OCI-LY3 (cell line): ENCODE measurements around the gene SCLY.

Source experiments
- H2AFZ ChIP-seq: fragments of 200-600, 300-600 bp; shearing (Covaris generic); 2 replicates; pipeline ENCODE4 v1.6.0; 2014; ENCODE audit warnings: antibody characterized with exemption, low read depth, low read length
- H3K27ac ChIP-seq: fragments of 200-600, 300-600 bp; sonication (generic); 2 replicates; pipeline ENCODE4 v1.5.1; 2014; ENCODE audit warnings: mild to moderate bottlenecking, low read length, moderate library complexity, mixed read lengths
- H3K27me3 ChIP-seq: fragments of 200-600, 300-600 bp; sonication (generic); 2 replicates; pipeline ENCODE4 v1.6.1; 2014; ENCODE audit warnings: low read depth, low read length, mixed read lengths
- H3K36me3 ChIP-seq: fragments of 200-600, 300-600 bp; sonication (generic); replicated peaks from 2 replicates; pipeline ENCODE3; 2014; ENCODE audit warnings: low read depth, low read length, mixed read lengths
- H3K4me1 ChIP-seq: fragments of 300-600, 200-600 bp; sonication (generic); 2 replicates; pipeline ENCODE4 v1.6.1; 2014; ENCODE audit warnings: low read length, mixed read lengths
- H3K4me2 ChIP-seq: fragments of 200-600, 300-600 bp; sonication (generic); 2 replicates; pipeline ENCODE4 v1.6.1; 2014; ENCODE audit warnings: low read length, mixed read lengths
- H3K4me3 ChIP-seq: fragments of 300-600, 200-600 bp; sonication (generic); 2 replicates; pipeline ENCODE4 v1.5.1; 2014; ENCODE audit warnings: antibody characterized with exemption, mild to moderate bottlenecking, low read length, moderate library complexity
- H3K79me2 ChIP-seq: fragments of 300-600, 200-600 bp; shearing (Covaris generic); 2 replicates; pipeline ENCODE4 v1.6.1; 2014; ENCODE audit warnings: mild to moderate bottlenecking, low read length, mixed read lengths
- H3K9ac ChIP-seq: fragments of 300-600, 200-600 bp; shearing (Covaris generic); 2 replicates; pipeline ENCODE4 v1.6.0; 2014; ENCODE audit warnings: mild to moderate bottlenecking, low read length, moderate library complexity
- H3K9me3 ChIP-seq: fragments of 200-600, 300-600 bp; shearing (Covaris generic); 2 replicates; pipeline ENCODE4 v1.6.1; 2014; ENCODE audit warnings: low read length, mixed read lengths; ENCODE audit not compliant: insufficient read depth
- H4K20me1 ChIP-seq: fragments of 200-600, 300-600 bp; sonication (generic); 2 replicates; pipeline ENCODE4 v1.6.1; 2016; ENCODE audit warnings: low read length, mixed read lengths; ENCODE audit not compliant: insufficient read depth
- EZH2phosphoT487 ChIP-seq: fragments of 200-600 bp; shearing (Covaris generic); IDR thresholded peaks from 2 replicates; pipeline ENCODE4 v1.6.1; 2018; ENCODE audit warnings: antibody characterized with exemption, mixed run types, low read depth
- TF ChIP-seq, protein P1 (sequence below): fragments of 200-600, 300-600 bp; sonication (generic); IDR thresholded peaks from 2 replicates; pipeline ENCODE4 v1.5.1; 2014; ENCODE audit warnings: antibody characterized with exemption, low read length, low read depth

SCLY gene

DNA sequence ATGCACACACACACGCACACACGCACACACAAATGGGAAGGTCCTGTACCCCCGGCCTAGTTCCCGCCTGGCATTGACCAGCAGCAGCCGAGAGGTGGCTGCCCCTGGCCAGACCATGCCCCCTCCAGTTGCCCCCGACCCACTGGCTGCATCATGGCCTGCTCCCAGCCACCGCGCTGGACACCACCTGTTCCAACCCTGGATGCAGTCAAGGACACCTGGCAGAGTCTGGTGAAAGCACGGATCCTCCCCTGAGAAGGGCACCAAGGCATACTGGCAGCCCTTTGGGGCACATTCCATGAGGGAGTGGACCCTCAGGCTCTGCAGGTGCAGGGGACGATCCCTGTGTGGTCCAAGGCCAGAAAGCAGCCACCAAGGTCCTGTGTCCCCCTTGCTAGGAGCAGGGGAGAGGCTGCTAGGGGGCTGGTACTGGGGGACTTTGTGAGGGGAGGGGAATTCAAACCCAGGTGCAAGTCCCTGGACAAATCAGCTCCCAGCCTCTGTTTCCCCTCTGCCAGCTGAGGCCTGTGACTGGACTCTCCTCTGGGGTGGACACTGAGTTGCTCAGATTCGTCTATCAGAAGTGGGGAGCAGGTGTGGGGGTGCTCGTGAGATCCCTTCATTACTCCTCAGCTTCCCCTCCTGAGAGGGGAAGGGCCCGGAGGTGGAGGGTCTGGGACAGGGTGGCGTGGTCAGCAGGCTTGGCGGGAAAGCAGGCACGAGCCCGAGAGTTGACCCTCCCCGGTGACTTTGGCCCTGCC lies 42.8 kb downstream of the SCLY start:
- H2AFZ ChIP-seq, result no peak overlapping the region
- no peak overlapping the region for H3K27ac ChIP-seq
- no peaks in the 10 kb centered on the region for H4K20me1 ChIP-seq
- H3K36me3 ChIP-seq, result no peaks in the 10 kb centered on the region
- no peak overlapping the region for H3K4me2 ChIP-seq
- no peak for TF ChIP-seq EZH2phosphoT487
- TF ChIP-seq, protein P1, sequence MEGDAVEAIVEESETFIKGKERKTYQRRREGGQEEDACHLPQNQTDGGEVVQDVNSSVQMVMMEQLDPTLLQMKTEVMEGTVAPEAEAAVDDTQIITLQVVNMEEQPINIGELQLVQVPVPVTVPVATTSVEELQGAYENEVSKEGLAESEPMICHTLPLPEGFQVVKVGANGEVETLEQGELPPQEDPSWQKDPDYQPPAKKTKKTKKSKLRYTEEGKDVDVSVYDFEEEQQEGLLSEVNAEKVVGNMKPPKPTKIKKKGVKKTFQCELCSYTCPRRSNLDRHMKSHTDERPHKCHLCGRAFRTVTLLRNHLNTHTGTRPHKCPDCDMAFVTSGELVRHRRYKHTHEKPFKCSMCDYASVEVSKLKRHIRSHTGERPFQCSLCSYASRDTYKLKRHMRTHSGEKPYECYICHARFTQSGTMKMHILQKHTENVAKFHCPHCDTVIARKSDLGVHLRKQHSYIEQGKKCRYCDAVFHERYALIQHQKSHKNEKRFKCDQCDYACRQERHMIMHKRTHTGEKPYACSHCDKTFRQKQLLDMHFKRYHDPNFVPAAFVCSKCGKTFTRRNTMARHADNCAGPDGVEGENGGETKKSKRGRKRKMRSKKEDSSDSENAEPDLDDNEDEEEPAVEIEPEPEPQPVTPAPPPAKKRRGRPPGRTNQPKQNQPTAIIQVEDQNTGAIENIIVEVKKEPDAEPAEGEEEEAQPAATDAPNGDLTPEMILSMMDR, result no peak
- H3K9ac ChIP-seq, result no peak overlapping the region
- H3K79me2 ChIP-seq, result no peaks in the 10 kb centered on the region
- H3K4me3 ChIP-seq, result no peak overlapping the region
- H3K27me3 ChIP-seq, result no peaks in the 10 kb centered on the region
- H3K4me1 ChIP-seq, result peaks cover 33% of the 10 kb centered on the region
- no peaks in the 10 kb centered on the region for H3K9me3 ChIP-seq

DNA sequence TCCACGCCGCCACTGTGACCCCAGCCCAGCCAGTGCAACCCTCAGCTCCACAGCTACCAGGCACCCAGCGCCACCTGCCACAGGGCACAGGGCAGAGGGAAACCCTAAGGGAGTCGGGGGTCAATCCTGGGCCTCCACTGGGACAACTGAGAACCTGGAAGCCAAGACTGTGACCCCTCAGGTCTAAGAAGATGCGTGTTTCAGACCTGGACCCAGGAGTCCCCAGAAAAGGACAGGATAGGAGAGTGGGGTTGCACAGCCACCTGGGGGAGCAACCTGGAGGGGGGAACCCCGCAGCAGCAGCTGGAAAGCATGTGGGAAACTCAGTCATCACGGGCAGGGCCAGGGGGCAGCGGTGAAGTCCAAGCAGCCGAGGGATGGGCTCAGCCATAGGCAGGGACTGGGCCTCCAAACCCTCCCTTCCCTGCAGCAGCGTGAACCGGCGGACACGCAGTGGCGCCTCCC lies 43.5 kb downstream of the SCLY start:
- TF ChIP-seq, protein P1, result no peak
- TF ChIP-seq EZH2phosphoT487, result no peak
- Histone ChIP-seq H3K4me2 (no peak overlapping the region), H3K4me3 (no peak overlapping the region), H2AFZ (no peak overlapping the region), H3K9ac (no peak overlapping the region), H3K4me1 (peaks cover 33% of the 10 kb centered on the region), H3K9me3 (no peaks in the 10 kb centered on the region), H3K27me3 (no peaks in the 10 kb centered on the region), H3K36me3 (no peaks in the 10 kb centered on the region), H3K79me2 (no peaks in the 10 kb centered on the region), H4K20me1 (no peaks in the 10 kb centered on the region), H3K27ac (no peak overlapping the region)

DNA sequence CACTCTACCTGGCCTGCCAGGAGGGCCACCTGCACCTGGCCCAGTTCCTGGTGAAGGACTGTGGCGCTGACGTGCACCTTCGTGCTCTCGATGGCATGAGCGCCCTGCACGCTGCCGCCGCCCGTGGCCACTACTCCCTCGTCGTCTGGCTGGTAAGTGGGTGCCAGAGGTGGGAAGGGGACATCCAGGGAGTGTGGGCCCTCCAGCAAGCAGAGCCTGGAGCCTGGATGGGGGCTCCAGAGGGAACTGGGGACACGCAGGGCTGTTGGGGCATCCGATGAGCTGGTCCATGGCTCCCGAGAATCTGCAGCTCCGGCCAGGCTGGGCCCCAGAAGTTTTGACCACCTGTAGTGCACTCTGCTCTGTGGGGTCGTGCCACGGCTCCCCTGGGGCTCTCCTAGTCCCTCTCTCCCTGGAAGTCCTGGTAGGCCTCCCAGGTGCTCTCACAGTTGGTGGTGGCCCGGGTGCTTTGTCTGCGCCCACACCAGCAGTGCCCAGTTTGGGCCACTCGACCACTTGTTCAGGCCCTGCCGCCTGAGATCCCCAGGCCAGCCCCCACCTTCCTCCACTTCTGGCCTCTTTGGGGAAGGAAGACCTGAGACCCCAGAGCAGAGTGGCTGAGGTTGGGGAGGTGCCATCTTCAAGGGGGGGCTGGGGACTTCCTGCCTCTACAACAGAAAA lies 44.0 kb downstream of the SCLY start:
- H3K79me2 ChIP-seq, result no peaks in the 10 kb centered on the region
- no peak overlapping the region for H2AFZ ChIP-seq
- no peaks in the 10 kb centered on the region for H3K36me3 ChIP-seq
- TF ChIP-seq, protein P1, result no peak
- no peak for TF ChIP-seq EZH2phosphoT487
- H3K4me2 ChIP-seq, result no peak overlapping the region
- H3K9ac ChIP-seq, result no peak overlapping the region
- peaks cover 30% of the 10 kb centered on the region for H3K4me1 ChIP-seq
- no peaks in the 10 kb centered on the region for H4K20me1 ChIP-seq
- H3K4me3 ChIP-seq, result no peak overlapping the region
- H3K27ac ChIP-seq, result no peak overlapping the region
- H3K9me3 ChIP-seq, result no peaks in the 10 kb centered on the region
- H3K27me3 ChIP-seq, result no peaks in the 10 kb centered on the region

DNA sequence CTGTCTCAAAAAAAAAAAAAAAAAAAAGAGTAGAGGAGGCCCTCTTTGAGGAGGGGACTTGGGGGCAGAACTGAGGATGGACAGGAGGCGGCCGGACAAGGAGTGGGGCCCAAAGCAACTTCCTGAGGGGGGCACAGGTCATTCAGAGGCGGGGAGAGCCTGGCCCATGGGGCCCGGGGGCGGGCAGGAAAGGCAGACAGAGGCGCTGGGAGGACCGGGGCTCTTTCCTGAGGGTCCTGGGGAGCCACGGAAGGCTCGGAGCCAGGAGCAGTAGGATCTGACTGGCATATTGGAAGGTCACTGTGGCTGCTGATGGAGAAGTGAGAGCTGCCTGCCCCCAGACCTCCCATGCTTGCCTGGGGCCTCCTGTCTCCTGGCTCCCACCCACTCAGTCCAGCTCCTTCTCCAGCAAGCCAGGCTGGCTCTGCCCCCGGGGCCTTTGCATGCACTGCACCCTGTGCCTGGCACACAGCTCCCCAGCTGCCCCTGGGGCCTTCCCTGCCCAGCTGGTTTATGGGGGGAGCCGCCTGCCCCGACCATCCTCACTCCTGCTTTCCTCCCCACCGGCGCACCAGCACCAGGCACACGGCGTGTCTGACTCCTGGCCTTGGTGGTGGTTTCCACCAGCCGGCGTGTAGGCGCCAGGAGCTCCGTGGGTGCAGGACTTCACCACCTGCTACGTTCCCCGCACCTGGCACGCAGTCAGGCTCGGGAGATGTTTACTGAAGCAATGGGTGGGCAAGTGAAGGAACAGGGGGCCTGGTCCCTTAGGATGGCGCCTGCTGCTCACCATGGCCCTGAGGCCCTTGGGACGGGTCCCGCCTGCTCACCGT lies 44.9 kb downstream of the SCLY start:
- H3K4me1 ChIP-seq, result peaks cover 30% of the 10 kb centered on the region
- no peak overlapping the region for H2AFZ ChIP-seq
- H3K36me3 ChIP-seq, result no peaks in the 10 kb centered on the region
- H3K79me2 ChIP-seq, result no peaks in the 10 kb centered on the region
- H3K9ac ChIP-seq, result no peak overlapping the region
- H3K4me2 ChIP-seq, result no peak overlapping the region
- H3K4me3 ChIP-seq, result no peak overlapping the region
- TF ChIP-seq, protein P1, result no peak
- no peak for TF ChIP-seq EZH2phosphoT487
- no peaks in the 10 kb centered on the region for H4K20me1 ChIP-seq
- no peaks in the 10 kb centered on the region for H3K27me3 ChIP-seq
- no peaks in the 10 kb centered on the region for H3K9me3 ChIP-seq
- no peak overlapping the region for H3K27ac ChIP-seq
